ENCODE results near the gene HSD11B1L.
"Not testable (repeated sequence)": the region's sequence is repeated elsewhere in the genome, so short reads cannot be mapped to it uniquely, and the experiment has no call there.

Gene HSD11B1L

DNA sequence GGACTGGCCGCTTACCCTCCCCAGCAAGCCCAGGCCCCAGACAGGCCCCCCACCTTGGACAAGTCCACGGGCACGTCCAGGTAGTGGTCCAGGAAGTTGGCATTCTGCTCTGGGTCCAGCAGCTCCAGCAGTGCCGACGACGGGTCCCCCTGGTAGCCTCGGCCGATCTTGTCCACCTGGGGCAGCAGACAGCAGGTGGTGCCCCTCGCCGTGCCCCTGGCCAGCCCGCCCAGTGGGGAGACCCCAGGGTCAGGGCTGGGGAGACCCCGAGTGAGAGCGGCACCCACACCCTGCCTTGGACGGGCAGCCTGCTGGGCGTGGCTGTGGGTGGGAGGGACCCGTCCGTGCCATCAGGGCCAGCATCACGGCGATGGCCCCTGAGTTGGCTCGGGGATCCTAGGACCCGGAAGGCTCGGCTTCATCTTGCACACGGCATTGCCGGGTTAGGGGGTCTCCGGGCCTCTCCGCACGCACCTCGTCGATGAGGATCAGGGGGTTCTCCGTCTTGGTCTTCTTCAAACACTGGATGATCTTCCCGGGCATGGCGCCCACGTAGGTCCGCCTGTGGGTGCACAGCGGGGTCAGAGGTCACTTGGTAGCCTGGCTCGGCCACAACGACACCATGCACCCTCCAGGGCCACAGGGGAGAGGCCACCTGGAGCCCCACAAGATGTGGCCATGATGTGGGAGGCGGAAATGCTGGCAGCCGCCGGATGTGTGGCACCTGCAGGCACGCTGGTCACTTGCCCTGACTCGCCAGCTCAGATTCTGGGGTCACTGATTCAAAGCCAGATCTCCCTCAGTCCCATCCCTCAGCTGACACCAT is 15.6 kb downstream of the HSD11B1L start:
- TF ChIP-seq, protein P1, sequence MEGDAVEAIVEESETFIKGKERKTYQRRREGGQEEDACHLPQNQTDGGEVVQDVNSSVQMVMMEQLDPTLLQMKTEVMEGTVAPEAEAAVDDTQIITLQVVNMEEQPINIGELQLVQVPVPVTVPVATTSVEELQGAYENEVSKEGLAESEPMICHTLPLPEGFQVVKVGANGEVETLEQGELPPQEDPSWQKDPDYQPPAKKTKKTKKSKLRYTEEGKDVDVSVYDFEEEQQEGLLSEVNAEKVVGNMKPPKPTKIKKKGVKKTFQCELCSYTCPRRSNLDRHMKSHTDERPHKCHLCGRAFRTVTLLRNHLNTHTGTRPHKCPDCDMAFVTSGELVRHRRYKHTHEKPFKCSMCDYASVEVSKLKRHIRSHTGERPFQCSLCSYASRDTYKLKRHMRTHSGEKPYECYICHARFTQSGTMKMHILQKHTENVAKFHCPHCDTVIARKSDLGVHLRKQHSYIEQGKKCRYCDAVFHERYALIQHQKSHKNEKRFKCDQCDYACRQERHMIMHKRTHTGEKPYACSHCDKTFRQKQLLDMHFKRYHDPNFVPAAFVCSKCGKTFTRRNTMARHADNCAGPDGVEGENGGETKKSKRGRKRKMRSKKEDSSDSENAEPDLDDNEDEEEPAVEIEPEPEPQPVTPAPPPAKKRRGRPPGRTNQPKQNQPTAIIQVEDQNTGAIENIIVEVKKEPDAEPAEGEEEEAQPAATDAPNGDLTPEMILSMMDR (IDR thresholded peaks at IDR 0.05; ENCODE audit: low read depth, low read length) = no peak
- DNase-seq (ENCODE audit: extremely low read depth, low read depth) = no peak

DNA sequence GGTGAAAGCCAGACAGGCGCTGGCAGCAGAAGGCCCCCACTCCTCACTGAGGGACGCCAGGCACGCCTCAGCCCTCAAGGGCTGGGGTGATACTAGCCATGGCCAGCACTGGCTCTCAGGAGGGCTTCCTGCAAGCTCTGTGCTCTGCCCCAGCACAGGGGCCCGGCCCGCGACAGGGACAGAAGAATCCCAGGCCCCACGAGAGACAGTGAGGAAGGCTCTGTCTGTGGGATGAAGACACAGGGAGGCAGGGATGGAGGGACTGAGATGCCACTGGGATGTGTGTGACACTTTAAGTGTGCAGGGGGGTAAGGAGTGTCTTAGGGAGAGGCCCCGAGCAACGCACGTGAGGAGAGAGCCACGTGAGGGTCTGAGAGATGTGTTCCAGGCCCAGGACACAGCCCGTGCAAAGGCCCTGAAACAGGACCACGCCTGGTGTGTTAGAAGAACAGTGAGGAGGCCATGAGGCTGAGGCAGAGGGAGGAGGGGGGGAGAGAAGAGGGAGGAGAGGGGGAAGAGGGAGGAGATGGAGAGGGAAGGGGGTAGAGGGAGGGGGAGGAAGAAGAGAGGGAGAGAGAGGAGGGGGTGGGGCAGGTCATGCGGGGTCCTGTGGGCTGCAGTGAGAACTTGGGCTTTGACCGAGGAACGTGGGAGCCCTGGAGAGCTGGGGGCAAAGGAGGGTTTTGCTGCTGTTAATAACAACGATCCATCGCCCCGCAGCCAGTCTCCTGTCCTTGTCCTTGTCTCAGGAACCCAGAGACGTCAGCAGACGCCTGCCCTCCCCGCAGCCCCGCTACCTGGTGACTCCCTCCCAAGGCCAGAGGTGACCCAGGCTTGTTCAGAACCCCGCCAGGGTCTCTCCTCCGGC is 16.4 kb downstream of the HSD11B1L start:
- TF ChIP-seq, protein P1 (IDR thresholded peaks at IDR 0.05; ENCODE audit: low read depth, low read length) = no peak
- no peak for DNase-seq (ENCODE audit: extremely low read depth, low read depth)

DNA sequence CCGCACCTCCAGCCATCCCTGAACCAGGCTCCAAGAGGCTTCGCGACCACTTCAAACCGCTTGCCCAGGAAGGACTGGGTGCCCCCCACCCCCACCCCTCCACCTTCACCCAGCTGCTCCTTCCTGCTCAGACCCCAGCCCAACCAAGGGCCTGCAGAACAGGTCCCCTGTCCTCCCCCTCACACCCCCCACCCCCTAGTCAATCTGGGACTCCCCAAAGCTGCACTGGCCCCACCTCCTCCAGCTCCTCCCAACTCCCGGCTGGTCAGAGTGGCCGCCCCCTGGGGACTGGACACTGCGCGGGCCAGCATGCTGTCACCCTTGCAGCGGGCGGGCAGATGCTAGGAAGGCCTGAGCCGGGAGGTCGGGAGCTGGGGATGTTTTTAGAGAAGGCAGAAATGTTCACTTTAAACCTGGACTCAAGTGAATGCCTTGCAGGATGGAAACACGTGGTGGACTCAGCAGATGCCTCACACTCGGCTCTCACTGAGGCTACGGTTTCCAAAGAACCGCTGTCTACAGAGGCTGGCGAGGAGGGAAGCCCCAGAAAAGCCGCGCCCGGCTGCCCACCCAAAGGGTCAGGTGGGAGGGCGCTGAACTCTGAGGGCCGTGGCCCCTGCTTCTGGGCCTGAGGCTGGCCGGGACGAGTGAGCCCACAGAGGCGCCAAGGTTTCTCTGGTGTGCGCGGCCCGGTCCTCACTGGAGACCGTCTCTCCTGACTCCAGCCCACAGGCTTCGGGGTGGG is 17.2 kb downstream of the HSD11B1L start:
- no peak for DNase-seq (ENCODE audit: extremely low read depth, low read depth)
- TF ChIP-seq, protein P1 (IDR thresholded peaks at IDR 0.05; ENCODE audit: low read depth, low read length) = no peak

DNA sequence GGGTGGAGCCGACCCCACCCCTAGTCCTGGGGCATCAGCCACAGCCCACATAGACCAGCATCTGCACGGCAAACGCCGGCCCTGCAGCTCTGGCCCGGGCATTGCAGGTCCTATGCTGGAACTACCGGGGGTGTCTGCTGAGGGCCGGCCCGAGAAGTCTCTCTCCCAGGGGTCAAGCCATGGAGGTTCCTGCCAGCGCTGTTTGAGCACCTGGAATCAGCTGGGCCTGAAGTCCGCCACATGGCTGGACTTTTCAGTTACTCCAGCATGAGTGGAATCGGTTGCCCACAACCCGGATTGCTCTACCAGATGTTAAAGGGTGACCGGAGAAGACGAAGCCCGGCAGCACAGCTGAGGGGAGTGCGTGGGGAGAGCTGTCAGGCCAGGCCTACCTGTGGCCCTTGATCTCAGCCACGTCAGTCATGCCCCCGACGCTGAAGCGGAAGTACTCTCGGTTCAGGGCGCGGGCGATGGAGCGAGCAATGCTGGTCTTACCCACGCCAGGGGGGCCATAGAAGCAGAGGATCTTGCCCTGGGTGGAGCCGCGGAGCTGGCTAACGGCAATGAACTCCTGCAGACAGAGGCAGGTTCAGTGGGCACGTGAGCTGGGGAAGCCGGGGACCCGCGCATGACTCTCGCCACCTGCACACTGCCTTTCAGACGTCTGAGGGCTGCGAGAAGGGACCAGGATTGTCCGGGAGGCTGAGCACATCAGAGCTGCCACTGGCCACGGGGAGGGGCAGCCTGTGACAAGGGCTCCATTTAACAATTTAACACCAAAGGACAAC is 18.0 kb downstream of the HSD11B1L start:
- TF ChIP-seq, protein P1 (IDR thresholded peaks at IDR 0.05; ENCODE audit: low read depth, low read length) = no peak
- no peak for DNase-seq (ENCODE audit: extremely low read depth, low read depth)

DNA sequence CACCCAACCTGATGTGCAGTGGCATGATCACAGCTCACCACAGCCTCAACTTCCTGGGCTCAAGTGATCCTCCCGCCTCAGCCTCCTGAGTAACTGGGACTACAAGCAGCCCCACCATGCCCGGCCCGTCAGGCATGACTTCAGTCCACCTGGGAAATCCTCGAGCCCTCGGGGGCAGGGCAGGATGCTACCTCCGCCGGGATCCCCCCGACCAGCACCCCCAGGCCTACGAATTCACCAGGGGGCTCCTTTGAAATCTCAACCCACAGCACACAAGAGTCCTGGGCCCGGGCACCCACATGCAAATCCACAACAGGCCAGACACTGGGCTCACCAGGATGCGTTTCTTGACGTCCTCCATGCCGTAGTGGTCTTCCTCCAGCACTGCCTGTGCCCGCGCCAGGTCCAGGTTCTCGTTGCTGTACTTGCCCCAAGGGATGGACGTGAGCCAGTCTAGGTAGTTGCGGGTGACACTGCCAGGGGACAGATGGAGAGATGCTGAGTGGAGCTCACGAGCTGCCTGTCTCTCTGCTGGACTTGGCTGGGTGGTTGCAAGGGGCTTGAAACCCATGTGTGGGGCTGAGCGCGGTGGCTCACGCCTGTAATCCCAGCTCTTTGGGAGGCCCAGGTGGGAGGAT is 19.7 kb downstream of the HSD11B1L start:
- DNase-seq (ENCODE audit: extremely low read depth, low read depth) = no peak
- TF ChIP-seq, protein P1 (IDR thresholded peaks at IDR 0.05; ENCODE audit: low read depth, low read length) = no peak

DNA sequence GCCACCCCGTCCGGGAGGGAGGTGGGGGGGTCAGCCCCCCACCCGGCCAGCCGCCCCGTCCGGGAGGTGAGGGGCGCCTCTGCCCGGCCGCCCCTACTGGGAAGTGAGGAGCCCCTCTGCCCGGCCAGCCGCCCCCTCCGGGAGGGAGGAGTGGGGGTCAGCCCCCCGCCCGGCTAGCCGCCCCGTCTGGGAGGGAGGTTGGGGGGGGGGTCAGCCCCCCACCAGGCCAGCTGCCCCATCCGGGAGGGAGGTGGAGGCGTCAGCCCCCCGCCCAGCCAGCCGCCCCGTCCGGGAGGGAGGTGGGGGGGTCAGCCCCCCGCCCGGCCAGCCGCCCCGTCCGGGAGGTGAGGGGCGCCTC is 21.2 kb downstream of the HSD11B1L start:
- not testable (repeated sequence) for DNase-seq (ENCODE audit: extremely low read depth, low read depth)

All from AG09319 (cell line).